ENCODE results near the gene ASCL3. TPM values are rescaled to one million over a fixed set of nuclear protein-coding genes. Genes with fewer than 3 reads are reported as not detected.
A peak's percentile ranks its signal among the peaks of the same experiment; 100 is the strongest.
"Not testable (repeated sequence)": the region's sequence is repeated elsewhere in the genome, so short reads cannot be mapped to it uniquely, and the experiment has no call there.

The ASCL3 gene
- total and polyA plus RNA-seq, 4 donors = not detected

DNA sequence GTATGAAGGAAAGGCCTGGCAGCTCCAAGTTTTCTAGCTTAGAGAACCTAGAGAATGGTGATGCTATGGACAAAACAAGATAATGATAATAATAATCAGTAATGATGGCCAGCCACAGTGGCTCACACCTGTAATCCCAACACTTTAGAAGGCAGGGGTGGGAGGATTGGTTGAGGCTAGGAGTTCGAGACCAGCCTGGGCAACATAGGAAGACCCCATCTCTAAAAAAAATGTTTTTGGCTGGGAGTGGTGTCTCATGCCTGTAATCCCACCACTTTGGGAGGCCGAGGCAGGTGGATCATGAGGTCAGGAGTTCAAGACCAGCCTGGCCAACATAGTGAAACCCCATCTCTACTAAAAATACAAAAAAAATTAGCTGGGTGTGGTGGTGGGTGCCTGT lies 7.0 kb downstream of the ASCL3 start:
- DNase-seq; H3K27ac ChIP-seq (ENCODE audit: low read depth in 1 of 2, low read length in 2 of 2); H3K4me3 ChIP-seq (ENCODE audit: low read length in 2 of 2); intact Hi-C loops (cut with DNase I); H3K4me1 ChIP-seq (ENCODE audit: control insufficient read depth in 1 of 2, insufficient read depth in 2 of 2, low read length in 2 of 2); ATAC-seq (ENCODE audit: low FRiP score); H3K36me3 ChIP-seq (ENCODE audit: control insufficient read depth in 1 of 2, insufficient read depth in 2 of 2, low read length in 1 of 2); H3K9me3 ChIP-seq (ENCODE audit: control insufficient read depth, low read length); H3K27me3 ChIP-seq (ENCODE audit: control insufficient read depth in 1 of 2, insufficient read depth in 2 of 2, low read length in 1 of 2): not testable (repeated sequence)
- 92 to 95% methylated on average over 2 of the region's 2 CpGs for WGBS, 2 donors

DNA sequence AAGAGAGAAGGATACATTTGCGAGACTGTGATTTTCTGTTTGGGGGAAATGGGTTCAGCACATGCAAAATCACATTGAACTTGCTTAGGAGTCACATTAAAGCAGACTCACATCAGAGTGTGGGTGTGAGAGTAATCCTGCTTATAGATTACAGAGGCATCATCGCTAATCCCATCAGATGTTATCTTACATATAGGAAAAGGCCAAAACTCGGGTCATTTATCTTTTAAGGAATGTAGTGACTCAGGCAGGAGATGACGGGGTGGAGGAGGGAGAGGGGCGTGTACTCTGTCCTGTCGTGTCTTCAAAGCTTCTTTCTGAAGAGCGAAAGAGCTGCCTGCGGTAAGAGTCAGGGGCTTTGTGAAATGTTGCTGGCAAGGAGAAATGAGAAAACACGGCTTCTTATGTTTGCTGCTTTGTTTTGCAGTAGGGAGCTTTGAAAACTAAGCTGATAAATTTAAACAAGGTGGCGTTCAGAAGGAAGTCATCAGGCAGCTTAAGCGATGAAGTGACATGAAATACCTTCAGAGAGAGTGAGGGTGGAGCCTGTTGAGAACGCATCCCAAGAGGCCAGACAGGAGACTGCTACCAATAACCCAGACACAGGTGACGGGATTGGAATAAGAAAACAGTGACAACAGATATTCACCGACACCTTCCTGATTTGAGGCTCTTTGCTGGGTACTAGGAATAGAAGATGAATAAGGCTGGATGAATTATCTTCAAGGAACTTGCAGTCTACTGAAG lies 7.9 kb downstream of the ASCL3 start:
- Histone ChIP-seq H3K36me3 (ENCODE audit: control insufficient read depth in 1 of 2, insufficient read depth in 2 of 2, low read length in 1 of 2) (no peaks in the 10 kb centered on the region), H3K27ac (ENCODE audit: low read depth in 1 of 2, low read length in 2 of 2) (no peak overlapping the region), H3K27me3 (ENCODE audit: control insufficient read depth in 1 of 2, insufficient read depth in 2 of 2, low read length in 1 of 2) (no peaks in the 10 kb centered on the region), H3K4me3 (ENCODE audit: low read length in 2 of 2) (no peak overlapping the region), H3K9me3 (ENCODE audit: control insufficient read depth, low read length) (no peaks in the 10 kb centered on the region), H3K4me1 (ENCODE audit: control insufficient read depth in 1 of 2, insufficient read depth in 2 of 2, low read length in 2 of 2) (no peaks in the 10 kb centered on the region)
- ATAC-seq (ENCODE audit: low FRiP score) = no peak
- 63% methylated on average over 14 of the region's 14 CpGs for WGBS, 2 donors
- intact Hi-C loops (cut with DNase I) = no loop called here
- DNase-seq = no peak

DNA sequence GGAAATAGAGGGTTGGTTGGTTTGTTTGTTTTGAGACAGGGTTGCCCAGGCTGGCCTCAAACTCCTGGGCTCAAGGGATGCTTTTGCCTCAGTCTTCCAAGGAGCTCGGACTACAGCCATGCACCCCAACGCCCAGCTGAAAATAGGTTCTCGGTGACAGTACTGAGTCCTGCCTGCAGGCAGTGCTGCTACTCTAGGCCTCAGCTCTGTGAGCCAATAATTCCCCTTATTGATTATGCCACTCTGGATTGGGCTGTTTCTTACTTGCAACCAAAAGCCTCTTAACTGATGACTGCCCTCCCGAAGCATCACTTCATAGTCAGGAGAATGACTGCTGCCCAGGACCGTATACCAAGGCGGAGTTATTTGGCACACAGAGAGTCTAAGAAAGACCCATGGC lies 8.9 kb downstream of the ASCL3 start:
- no peak overlapping the region for H3K4me3 ChIP-seq (ENCODE audit: low read length in 2 of 2)
- no peaks in the 10 kb centered on the region for H3K4me1 ChIP-seq (ENCODE audit: control insufficient read depth in 1 of 2, insufficient read depth in 2 of 2, low read length in 2 of 2)
- no peaks in the 10 kb centered on the region for H3K9me3 ChIP-seq (ENCODE audit: control insufficient read depth, low read length)
- no peaks in the 10 kb centered on the region for H3K36me3 ChIP-seq (ENCODE audit: control insufficient read depth in 1 of 2, insufficient read depth in 2 of 2, low read length in 1 of 2)
- ATAC-seq (ENCODE audit: low FRiP score) (no peak), DNase-seq (no peak)
- no peak overlapping the region for H3K27ac ChIP-seq (ENCODE audit: low read depth in 1 of 2, low read length in 2 of 2)
- 94 to 95% methylated on average over 6 of the region's 6 CpGs for WGBS, 2 donors
- intact Hi-C loops (cut with DNase I) = no loop called here
- no peaks in the 10 kb centered on the region for H3K27me3 ChIP-seq (ENCODE audit: control insufficient read depth in 1 of 2, insufficient read depth in 2 of 2, low read length in 1 of 2)

DNA sequence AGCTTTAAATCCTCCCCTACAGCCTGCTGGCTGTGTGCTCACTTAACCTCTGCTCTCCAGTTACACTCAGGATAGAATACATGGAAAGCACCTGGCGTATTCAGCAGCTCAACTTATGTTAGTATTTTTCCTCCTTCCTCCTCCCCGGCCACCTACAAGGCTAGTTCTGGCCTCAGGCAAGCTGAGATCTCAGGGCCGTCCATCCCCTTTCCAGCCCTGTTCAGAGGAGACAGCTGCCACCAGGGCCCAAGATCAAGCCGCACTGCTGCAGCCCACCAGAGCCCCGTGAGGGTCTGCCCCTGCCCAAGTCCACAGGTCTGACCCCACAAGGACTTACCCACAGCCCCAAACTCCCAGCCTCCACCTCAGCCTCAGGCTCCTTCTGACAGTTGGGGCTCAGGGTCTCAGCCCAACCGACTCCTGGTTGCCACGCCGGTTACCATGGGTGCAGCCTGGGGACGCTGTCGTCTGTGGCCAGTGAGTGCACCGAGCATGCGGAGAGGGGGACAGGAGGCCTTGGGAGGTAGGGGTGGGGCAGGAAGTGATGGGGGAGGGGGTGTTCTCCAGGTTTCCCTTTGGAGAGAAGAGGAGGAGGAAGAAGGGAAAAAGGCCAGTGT lies 10.1 kb downstream of the ASCL3 start, which contains the start of gene C11orf16:
Gene C11orf16, minus strand, starts transcription at position 384 of the 617 bp plus-strand sequence. CDS start 639 bp downstream, outside the sequence.
- no peak within 1 kb of the TSS for H3K4me3 ChIP-seq (ENCODE audit: low read length in 2 of 2)
- H3K4me1 ChIP-seq (ENCODE audit: control insufficient read depth in 1 of 2, insufficient read depth in 2 of 2, low read length in 2 of 2) = no peaks in the 10 kb centered on the region
- ATAC-seq (ENCODE audit: low FRiP score) (no peak), DNase-seq (no peak)
- no peak within 1 kb of the TSS for H3K27ac ChIP-seq (ENCODE audit: low read depth in 1 of 2, low read length in 2 of 2)
- 77 to 83% methylated on average over 12 of the region's 12 CpGs for WGBS, 2 donors
- no peaks in the 10 kb centered on the region for H3K36me3 ChIP-seq (ENCODE audit: control insufficient read depth in 1 of 2, insufficient read depth in 2 of 2, low read length in 1 of 2)
- no peaks in the 10 kb centered on the region for H3K9me3 ChIP-seq (ENCODE audit: control insufficient read depth, low read length)
- intact Hi-C loops (cut with DNase I) = no loop called here
- no peaks in the 10 kb centered on the region for H3K27me3 ChIP-seq (ENCODE audit: control insufficient read depth in 1 of 2, insufficient read depth in 2 of 2, low read length in 1 of 2)

- 92 to 94% methylated on average over 12 of the region's 12 CpGs for WGBS, 2 donors
- ATAC-seq (ENCODE audit: low FRiP score) = no peak
- no peaks in the 10 kb centered on the region for H3K9me3 ChIP-seq (ENCODE audit: control insufficient read depth, low read length)
- H3K36me3 ChIP-seq (ENCODE audit: control insufficient read depth in 1 of 2, insufficient read depth in 2 of 2, low read length in 1 of 2) = no peaks in the 10 kb centered on the region
- intact Hi-C loops (cut with DNase I) = no loop called here
- no peak overlapping the region for H3K27ac ChIP-seq (ENCODE audit: low read depth in 1 of 2, low read length in 2 of 2)
- no peaks in the 10 kb centered on the region for H3K4me1 ChIP-seq (ENCODE audit: control insufficient read depth in 1 of 2, insufficient read depth in 2 of 2, low read length in 2 of 2)
- H3K4me3 ChIP-seq (ENCODE audit: low read length in 2 of 2) = no peak overlapping the region
- no peaks in the 10 kb centered on the region for H3K27me3 ChIP-seq (ENCODE audit: control insufficient read depth in 1 of 2, insufficient read depth in 2 of 2, low read length in 1 of 2)
- no peak for DNase-seq
Observed at GRCh38 chr11:8930456-8931175, 12.2 kb downstream of the ASCL3 start.

- intact Hi-C loops (cut with DNase I) = no loop called here
- peak in 1 of 2 donors; percentile 16 for DNase-seq
- ATAC-seq (ENCODE audit: low FRiP score) = no peak
Observed at GRCh38 chr11:8928981-8929615, 13.7 kb downstream of the ASCL3 start.

DNA sequence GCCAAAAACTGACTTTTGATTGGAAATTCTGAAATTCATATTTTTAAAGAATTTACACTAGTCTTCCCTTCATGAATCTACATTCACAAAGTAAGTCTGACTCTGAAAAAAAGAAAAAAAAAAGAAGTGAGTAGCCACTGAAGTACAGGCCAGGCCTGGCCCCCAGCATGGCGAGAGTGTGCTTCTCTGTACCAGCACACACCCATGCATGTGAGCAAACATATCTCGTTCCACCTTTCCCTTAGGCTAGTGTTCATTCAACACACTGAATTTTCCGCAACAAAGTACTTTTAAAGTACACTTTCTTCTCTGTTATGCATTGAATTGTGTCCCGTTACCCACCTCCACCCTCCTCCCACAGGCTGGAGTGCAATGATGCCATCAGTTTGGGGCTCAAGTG lies 14.6 kb downstream of the ASCL3 start:
- H3K27ac ChIP-seq (ENCODE audit: low read depth in 1 of 2, low read length in 2 of 2) = no peak overlapping the region
- DNase-seq (no peak), ATAC-seq (ENCODE audit: low FRiP score) (no peak)
- H3K9me3 ChIP-seq (ENCODE audit: control insufficient read depth, low read length) = no peaks in the 10 kb centered on the region
- H3K36me3 ChIP-seq (ENCODE audit: control insufficient read depth in 1 of 2, insufficient read depth in 2 of 2, low read length in 1 of 2) = no peaks in the 10 kb centered on the region
- WGBS, 2 donors = 94 to 96% methylated on average over 4 of the region's 4 CpGs
- no peaks in the 10 kb centered on the region for H3K27me3 ChIP-seq (ENCODE audit: control insufficient read depth in 1 of 2, insufficient read depth in 2 of 2, low read length in 1 of 2)
- H3K4me3 ChIP-seq (ENCODE audit: low read length in 2 of 2) = no peak overlapping the region
- intact Hi-C loops (cut with DNase I) = no loop called here
- H3K4me1 ChIP-seq (ENCODE audit: control insufficient read depth in 1 of 2, insufficient read depth in 2 of 2, low read length in 2 of 2) = no peaks in the 10 kb centered on the region

More at GRCh38 chr11:8928981-8929615, 13.7 kb downstream of the ASCL3 start:
- no peaks in the 10 kb centered on the region for H3K27me3 ChIP-seq (ENCODE audit: control insufficient read depth in 1 of 2, insufficient read depth in 2 of 2, low read length in 1 of 2)
- no peaks in the 10 kb centered on the region for H3K4me1 ChIP-seq (ENCODE audit: control insufficient read depth in 1 of 2, insufficient read depth in 2 of 2, low read length in 2 of 2)
- no peaks in the 10 kb centered on the region for H3K36me3 ChIP-seq (ENCODE audit: control insufficient read depth in 1 of 2, insufficient read depth in 2 of 2, low read length in 1 of 2)
- WGBS, 2 donors = 91 to 93% methylated on average over 9 of the region's 9 CpGs
- no peak overlapping the region for H3K27ac ChIP-seq (ENCODE audit: low read depth in 1 of 2, low read length in 2 of 2)
- no peaks in the 10 kb centered on the region for H3K9me3 ChIP-seq (ENCODE audit: control insufficient read depth, low read length)
- H3K4me3 ChIP-seq (ENCODE audit: low read length in 2 of 2) = no peak overlapping the region

- H3K9me3 ChIP-seq (ENCODE audit: control insufficient read depth, low read length) = no peaks in the 10 kb centered on the region
- H3K4me1 ChIP-seq (ENCODE audit: control insufficient read depth in 1 of 2, insufficient read depth in 2 of 2, low read length in 2 of 2) = no peaks in the 10 kb centered on the region
- no peak for DNase-seq
- H3K4me3 ChIP-seq (ENCODE audit: low read length in 2 of 2) = no peak overlapping the region
- H3K27ac ChIP-seq (ENCODE audit: low read depth in 1 of 2, low read length in 2 of 2) = no peak overlapping the region
- intact Hi-C loops (cut with DNase I) = no loop called here
- H3K27me3 ChIP-seq (ENCODE audit: control insufficient read depth in 1 of 2, insufficient read depth in 2 of 2, low read length in 1 of 2) = no peaks in the 10 kb centered on the region
- peaks cover 0 to 2% of the 10 kb centered on the region in 2 donors for H3K36me3 ChIP-seq (ENCODE audit: control insufficient read depth in 1 of 2, insufficient read depth in 2 of 2, low read length in 1 of 2)
- no peak for ATAC-seq (ENCODE audit: low FRiP score)
- WGBS, 2 donors = 82 to 87% methylated on average over 5 of the region's 5 CpGs
Observed at GRCh38 chr11:8927233-8927632, 15.6 kb downstream of the ASCL3 start.

Measured in aorta (tissue), 5 donors.